ENCODE measurements around the gene ARID4B.
"Not testable (repeated sequence)": the region's sequence is repeated elsewhere in the genome, so short reads cannot be mapped to it uniquely, and the experiment has no call there.

The ARID4B gene

GRCh38 chr1:235270625-235271024, 57.4 kb downstream of the ARID4B start:
- no peak for DNase-seq (ENCODE audit: low read depth)

GRCh38 chr1:235269990-235270389, 58.0 kb downstream of the ARID4B start:
- DNase-seq (ENCODE audit: low read depth): not testable (repeated sequence)

- DNase-seq (ENCODE audit: low read depth): no peak
These were observed 59.4 kb downstream of the ARID4B start for GRCh38 chr1:235268379-235269125.

GRCh38 chr1:235266967-235267366, 61.0 kb downstream of the ARID4B start:
- no peak for DNase-seq (ENCODE audit: low read depth)

GRCh38 chr1:235266325-235266724, 61.7 kb downstream of the ARID4B start:
- DNase-seq (ENCODE audit: low read depth): no peak

GRCh38 chr1:235265900-235266299, 62.1 kb downstream of the ARID4B start:
- no peak for DNase-seq (ENCODE audit: low read depth)

- no peak for DNase-seq (ENCODE audit: low read depth)
These were observed 63.7 kb downstream of the ARID4B start for GRCh38 chr1:235264327-235264726.

GRCh38 chr1:235262539-235262938, 65.4 kb downstream of the ARID4B start:
- no peak for DNase-seq (ENCODE audit: low read depth)

GRCh38 chr1:235261243-235261642, 66.7 kb downstream of the ARID4B start:
- no peak for DNase-seq (ENCODE audit: low read depth)

- no peak for DNase-seq (ENCODE audit: low read depth)
These were observed 68.7 kb downstream of the ARID4B start for GRCh38 chr1:235259133-235259778.

GRCh38 chr1:235258068-235258467, 69.9 kb downstream of the ARID4B start:
- DNase-seq (ENCODE audit: low read depth): not testable (repeated sequence)

- no peak for DNase-seq (ENCODE audit: low read depth)
These were observed 73.3 kb downstream of the ARID4B start for GRCh38 chr1:235254721-235255120.

GRCh38 chr1:235253219-235253962, 74.6 kb downstream of the ARID4B start:
- peak; percentile 24 for DNase-seq (ENCODE audit: low read depth)

GRCh38 chr1:235250430-235250829, 77.5 kb downstream of the ARID4B start:
- DNase-seq (ENCODE audit: low read depth): no peak

- no peak for DNase-seq (ENCODE audit: low read depth)
These were observed 81.7 kb downstream of the ARID4B start for GRCh38 chr1:235246022-235246948.

GRCh38 chr1:235244974-235245592, 82.9 kb downstream of the ARID4B start:
- DNase-seq (ENCODE audit: low read depth): no peak

GRCh38 chr1:235240960-235241359, 87.0 kb downstream of the ARID4B start:
- no peak for DNase-seq (ENCODE audit: low read depth)

GRCh38 chr1:235239851-235240250, 88.1 kb downstream of the ARID4B start:
- no peak for DNase-seq (ENCODE audit: low read depth)

- DNase-seq (ENCODE audit: low read depth): no peak
These were observed 89.4 kb downstream of the ARID4B start for GRCh38 chr1:235238558-235238957.

- DNase-seq (ENCODE audit: low read depth): no peak
These were observed 91.9 kb downstream of the ARID4B start for GRCh38 chr1:235236128-235236527.

- DNase-seq (ENCODE audit: low read depth): no peak
These were observed 98.1 kb downstream of the ARID4B start for GRCh38 chr1:235229868-235230267.
